ENCODE data around the gene ZNF407.

Gene ZNF407

GRCh38 chr18:74682141-74682990 is 84.7 kb downstream of the ZNF407 start:
- no peak for DNase-seq

DNA sequence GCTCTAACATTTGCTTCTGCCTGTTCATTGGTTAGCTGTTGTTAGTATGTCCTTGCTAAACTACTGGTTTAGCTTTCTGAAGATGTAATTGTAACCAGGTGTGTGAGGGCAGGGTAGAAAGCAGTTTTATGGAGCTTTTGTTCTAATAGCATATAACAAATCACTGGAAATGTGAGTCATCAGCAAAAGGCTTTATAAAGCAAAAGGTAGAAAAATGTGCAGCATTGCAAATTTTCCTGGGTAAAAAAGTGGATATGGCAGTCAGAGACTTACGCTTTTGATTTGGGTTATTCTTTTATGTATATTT is 85.3 kb downstream of the ZNF407 start:
- no peak for DNase-seq

- DNase-seq: no peak
Observed at GRCh38 chr18:74683573-74683972, 85.9 kb downstream of the ZNF407 start.

DNA sequence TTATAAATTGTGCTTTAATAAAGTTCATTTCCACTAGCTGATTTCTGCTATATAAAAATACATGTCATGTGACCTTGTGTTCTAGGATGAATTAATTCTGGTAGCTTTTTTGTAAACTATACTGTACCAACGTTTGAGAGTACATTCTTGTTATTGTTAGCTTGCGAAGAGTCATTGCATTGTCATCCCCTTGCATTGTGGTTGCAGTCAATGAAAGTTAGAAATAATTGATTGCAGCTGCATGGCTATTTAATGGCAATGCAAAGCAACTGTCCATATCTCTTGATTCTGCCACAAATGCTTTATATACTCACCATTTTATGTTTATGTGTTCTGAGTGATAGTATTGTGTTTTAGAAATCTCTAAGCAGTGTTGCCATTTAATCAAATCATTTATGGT is 91.6 kb downstream of the ZNF407 start:
- no peak for DNase-seq

DNA sequence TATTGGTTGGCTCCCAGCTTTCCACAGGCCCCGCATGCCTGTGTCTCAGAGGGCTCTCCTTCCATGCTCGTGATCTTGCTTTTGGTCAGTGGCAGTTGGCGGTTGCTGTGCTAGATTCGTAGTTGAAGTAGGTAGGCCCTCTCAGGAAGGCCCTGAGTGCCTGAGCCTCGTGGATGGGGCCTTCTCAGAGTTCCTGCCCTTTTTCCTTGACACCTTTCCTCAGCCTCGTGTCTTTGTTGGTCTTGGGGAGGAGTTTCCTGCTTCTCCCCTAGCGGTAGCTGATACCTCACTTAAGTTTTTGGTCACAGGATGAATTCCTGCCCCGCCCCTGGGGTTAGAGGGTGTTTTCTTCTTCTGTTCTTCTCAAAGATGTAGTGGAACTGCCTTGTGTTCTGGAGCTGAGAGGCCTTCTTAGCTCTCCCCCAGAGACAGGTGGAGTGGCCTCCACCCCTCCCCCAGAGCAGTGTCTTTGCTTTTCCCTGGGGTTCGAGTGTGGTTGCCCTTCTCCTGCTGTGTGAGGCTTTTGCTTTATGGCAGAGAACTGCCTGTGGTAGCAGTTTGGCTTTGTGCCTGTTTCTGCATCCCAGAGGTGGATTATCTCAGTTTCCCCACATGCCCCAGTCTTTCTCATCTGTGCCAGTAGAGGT is 94.8 kb downstream of the ZNF407 start:
- no peak for DNase-seq

DNA sequence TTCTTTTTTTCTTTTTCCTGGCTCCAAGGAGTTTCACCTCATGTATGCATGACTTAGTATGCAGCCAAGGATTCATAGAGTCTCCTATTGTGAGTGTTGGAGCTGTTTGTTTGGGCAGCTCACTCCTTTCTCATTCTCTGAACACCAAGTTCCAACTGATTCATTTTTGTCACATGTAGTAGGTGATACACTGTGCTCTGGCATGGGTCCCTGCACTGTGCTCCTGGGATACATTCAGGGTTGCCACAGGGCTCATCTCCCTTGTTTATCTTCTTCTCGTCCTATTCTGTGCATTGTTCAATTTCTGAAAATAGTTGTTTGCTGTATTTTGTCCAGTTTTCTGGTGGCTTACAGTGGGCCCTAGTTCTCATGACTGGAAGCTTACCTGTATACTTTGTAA is 96.8 kb downstream of the ZNF407 start:
- DNase-seq: no peak

GRCh38 chr18:74695170-74695569 is 97.5 kb downstream of the ZNF407 start:
- DNase-seq: no peak

- DNase-seq: no peak
Observed at GRCh38 chr18:74698881-74699280, 101.2 kb downstream of the ZNF407 start.

GRCh38 chr18:74699455-74699854 is 101.8 kb downstream of the ZNF407 start:
- no peak for DNase-seq

GRCh38 chr18:74702950-74703349 is 105.3 kb downstream of the ZNF407 start:
- no peak for DNase-seq

DNA sequence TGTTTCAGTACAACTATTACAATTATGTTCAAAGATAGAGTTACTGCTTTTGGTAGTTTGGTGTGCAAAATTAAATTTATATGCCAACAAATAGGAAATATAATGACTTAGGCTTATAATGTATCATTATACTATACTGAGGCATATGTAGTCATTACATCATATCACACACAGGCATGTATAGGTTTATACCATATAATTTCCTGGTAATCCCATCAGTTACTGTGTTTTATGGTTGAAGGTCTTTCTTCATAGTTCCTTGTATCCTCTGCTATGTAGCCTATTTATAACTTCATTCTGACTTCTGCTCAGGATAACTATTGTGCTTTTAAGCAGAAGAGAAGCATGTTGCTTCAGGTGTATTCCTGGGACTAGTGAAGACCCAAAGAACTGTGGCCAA is 110.5 kb downstream of the ZNF407 start:
- DNase-seq: no peak

DNA sequence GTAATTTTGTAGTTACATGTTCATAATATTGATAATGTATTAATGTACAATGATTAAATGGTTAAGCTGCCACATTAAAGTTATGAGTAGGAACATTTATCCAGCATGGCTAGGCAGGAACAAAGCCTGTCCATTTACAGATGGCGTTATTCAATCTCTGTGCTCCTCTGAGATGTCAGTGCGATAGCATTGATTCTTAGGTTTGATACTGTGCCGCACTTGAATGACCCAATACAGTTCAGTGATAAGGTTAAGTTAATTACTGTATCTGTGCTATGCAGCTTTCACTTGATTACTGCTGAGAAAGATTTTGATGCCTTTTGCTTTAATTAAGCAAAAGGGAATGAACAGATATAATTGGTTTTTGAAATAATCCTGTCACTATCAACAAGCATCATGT is 111.8 kb downstream of the ZNF407 start:
- no peak for DNase-seq

- no peak for DNase-seq
Observed at GRCh38 chr18:74714120-74714519, 116.5 kb downstream of the ZNF407 start.

DNA sequence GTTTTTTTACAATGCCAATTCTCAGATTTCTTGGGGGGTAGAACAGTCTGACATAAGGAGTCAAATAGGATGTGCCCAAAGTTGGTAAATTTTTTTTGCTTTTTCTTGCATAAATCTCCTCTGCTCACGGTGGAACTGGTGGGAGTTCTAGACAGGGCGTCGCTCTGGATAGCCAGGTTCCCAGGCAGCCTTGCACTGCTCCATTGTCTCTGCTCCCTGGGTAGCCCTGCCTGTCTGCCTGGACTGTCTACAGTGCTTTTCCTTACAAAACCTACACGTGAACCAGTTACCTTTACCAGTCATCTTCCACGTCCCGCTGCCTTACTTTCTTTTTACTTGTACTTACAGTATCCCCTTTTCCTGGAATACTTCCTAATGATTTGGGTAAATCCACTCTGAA is 117.1 kb downstream of the ZNF407 start:
- no peak for DNase-seq

DNA sequence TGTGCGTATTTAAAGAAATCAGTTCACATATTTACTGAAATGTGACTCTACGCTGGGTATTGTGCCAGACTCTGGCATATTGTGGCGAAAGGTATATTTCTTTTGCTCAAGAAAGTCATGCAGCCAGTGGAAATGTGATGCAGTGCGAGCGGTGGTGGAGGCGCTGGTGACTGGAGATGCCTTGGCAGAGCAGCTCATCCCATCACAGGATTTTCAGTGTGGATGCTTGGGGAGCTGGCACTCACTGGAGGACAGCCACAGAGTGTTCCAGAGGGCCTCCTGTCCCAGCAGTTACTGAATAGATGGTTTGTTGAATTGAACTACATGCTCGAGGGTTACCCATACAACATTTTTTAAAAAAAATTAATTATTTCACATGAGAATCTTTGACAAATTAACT is 117.6 kb downstream of the ZNF407 start:
- DNase-seq: no peak

- DNase-seq: no peak
Observed at GRCh38 chr18:74715865-74716712, 118.4 kb downstream of the ZNF407 start.

DNA sequence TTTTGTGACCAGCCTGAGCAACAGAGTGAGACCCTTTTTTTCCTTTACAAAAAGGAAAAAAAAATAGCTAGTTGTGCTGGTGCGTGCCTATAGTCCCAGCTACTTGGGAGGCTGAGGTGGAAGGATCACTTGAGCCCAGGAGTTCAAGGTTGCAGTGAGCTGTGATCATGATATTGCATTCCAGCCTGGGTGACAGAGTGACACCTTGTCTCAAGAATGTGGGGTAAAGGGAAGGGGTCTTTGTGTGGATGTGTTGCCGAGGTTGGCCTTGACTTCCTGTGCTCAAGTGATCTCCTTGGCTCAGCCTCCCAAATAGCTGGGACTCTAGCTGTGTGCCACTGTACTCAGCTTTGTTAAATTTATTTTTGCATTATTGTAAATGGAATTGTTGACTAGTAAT is 120.6 kb downstream of the ZNF407 start:
- no peak for DNase-seq

DNA sequence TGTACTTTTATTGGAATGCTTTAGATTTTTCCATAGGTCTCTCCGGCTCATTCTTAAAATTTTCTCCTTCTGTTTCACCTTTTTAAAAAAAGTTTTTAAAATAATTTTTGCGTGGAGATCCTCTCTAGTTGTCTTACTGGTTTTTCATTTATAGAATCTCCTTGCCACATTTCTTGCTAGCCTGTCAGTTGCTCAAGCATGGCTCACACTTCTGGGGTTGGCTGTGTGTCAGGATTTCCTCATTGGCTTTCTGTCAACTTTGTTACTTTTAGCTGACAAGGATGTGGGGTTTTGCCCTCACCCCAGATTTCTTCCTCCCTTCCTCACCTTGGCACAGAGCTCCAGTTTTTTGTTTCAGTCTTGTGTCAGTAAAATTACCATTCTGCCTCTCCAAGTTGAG is 124.6 kb downstream of the ZNF407 start:
- DNase-seq: no peak

- no peak for DNase-seq
Observed at GRCh38 chr18:74724186-74724585, 126.5 kb downstream of the ZNF407 start.

DNA sequence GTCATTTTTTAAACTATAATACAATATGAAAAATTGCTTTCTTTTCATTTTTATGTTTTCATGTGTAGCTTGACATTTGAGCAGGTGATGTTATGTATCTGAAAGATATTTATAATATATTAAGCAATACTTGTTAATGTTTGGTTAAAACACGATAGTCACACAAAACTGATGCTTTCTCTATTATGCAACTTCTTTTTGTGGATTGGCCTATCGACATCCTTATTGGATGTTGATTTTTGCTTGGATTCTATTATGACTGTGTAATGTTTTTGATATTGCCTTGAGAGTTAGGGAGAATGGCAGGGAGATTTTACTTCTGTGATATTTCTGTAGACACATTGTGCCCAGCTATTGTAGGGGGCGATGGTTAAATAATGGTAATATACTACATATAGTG is 128.0 kb downstream of the ZNF407 start:
- DNase-seq: no peak

GRCh38 chr18:74728586-74728985 is 130.9 kb downstream of the ZNF407 start:
- no peak for DNase-seq

DNA sequence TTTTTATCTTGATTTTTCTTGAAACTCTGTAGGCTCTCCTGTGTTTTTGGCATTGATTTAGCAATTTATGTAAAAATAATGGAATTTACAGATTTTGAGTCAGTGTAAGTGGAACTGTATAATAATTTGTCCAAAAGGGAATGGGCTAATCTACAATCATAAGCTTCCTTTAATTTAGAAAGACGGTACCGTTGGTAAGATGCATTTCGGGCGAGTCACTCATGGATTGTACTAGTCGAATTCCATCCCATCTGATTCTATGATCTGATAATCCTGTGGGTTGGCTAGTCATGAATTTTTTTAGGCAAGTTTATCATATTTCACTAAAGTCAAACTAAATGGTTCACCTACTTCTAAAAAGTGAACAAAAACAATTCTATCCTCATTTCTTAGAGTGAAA is 133.4 kb downstream of the ZNF407 start:
- DNase-seq: no peak

- DNase-seq: no peak
Observed at GRCh38 chr18:74732380-74732779, 134.7 kb downstream of the ZNF407 start.

GRCh38 chr18:74733598-74733997 is 135.9 kb downstream of the ZNF407 start:
- DNase-seq: no peak

Measured in CD4-positive, alpha-beta T cell treated with Interleukin-4 for 4 hours (primary cell).